Esophagus muscularis mucosa (tissue), 4 donors: ENCODE results near the gene ANKRD60. TPM values are rescaled to one million over a fixed set of nuclear protein-coding genes. Genes with fewer than 3 reads are reported as not detected.

ENCODE experiments used
- DNase-seq: peaks from one replicate; pipeline ENCODE4 v3.0.0-alpha.2; 2017; ENCODE audit errors: extremely low spot score
- H3K27ac ChIP-seq, 4 donors: fragments of 200-600 bp; sonication (generic); replicated peaks in 1 of 4; 1 replicate in 3 of 4; 2 replicates in 1 of 4; pipeline ENCODE4 v1.5.1; 2016 to 2019; ENCODE audit warnings: mild to moderate bottlenecking in 1 of 4
- H3K27me3 ChIP-seq, 4 donors: fragments of 200-600 bp; sonication (generic); one replicate each; pipeline versions ENCODE4 v1.5.1 to v1.6.0; 2016 to 2019
- H3K36me3 ChIP-seq, 4 donors: fragments of 200-600 bp; sonication (generic); one replicate each; pipeline ENCODE4 v1.5.1; 2016 to 2019
- H3K4me1 ChIP-seq, 4 donors: fragments of 200-600 bp; sonication (generic); one replicate each; pipeline ENCODE4 v1.5.1; 2016 to 2019
- H3K4me3 ChIP-seq, 4 donors: fragments of 200-600 bp; sonication (generic); 1 replicate in 2 of 4; 2 replicates in 2 of 4; pipeline ENCODE4 v1.5.1; 2016 to 2019; ENCODE audit warnings: mild to moderate bottlenecking in 4 of 4, moderate library complexity in 1 of 4
- H3K9me3 ChIP-seq, 4 donors: fragments of 200-600 bp; sonication (generic); 1 replicate in 3 of 4; 2 replicates in 1 of 4; pipeline ENCODE4 v1.5.1; 2016 to 2019
- CTCF ChIP-seq, 3 experiments: fragments of 200-600 bp in 2 of 3; fragments of 450-650 bp in 1 of 3; sonication (generic) in 2 of 3; IDR thresholded peaks; one replicate each; pipeline ENCODE4 v1.5.1; 2017 to 2019; ENCODE audit warnings: antibody characterized with exemption in 3 of 3, mild to moderate bottlenecking in 2 of 3, moderate library complexity in 1 of 3
- EP300 ChIP-seq: sonication (generic); formaldehyde crosslinking; IDR thresholded peaks from one replicate; pipeline ENCODE4 v1.6.1; 2017; ENCODE audit warnings: antibody characterized with exemption
- POLR2A ChIP-seq: fragments of 450-650 bp; IDR thresholded peaks from one replicate; pipeline ENCODE4 v1.6.1; 2017; ENCODE audit warnings: antibody characterized with exemption, moderate library complexity, mild to moderate bottlenecking, low read depth
- POLR2AphosphoS5 ChIP-seq, 2 donors: sonication (generic); formaldehyde crosslinking; IDR thresholded peaks; one replicate each; pipeline ENCODE4 v1.6.1; 2017; ENCODE audit warnings: antibody characterized with exemption in 2 of 2
- whole genome bisulfite sequencing: methylation state at CpG from one replicate; pipeline ENCODE4 v1.1.5; 2018; 5-methylcytosine and 5-hydroxymethylcytosine counted together
- intact Hi-C: fragments of 100-400 bp; cut with DNase I; formaldehyde crosslinking; loops from one replicate; pipeline ENCODE4 v1.15.1; 2023
- total RNA-seq, 4 donors: library from RNA; depleted of rRNA; stranded (reverse); fragments of >200 nt; gene quantifications; one replicate each; pipeline versions ENCODE4 v1.1.0 to v1.2.1, GENCODE V29; 2016

The ANKRD60 gene
- total RNA-seq, 4 donors from 2014 or later = not detected

DNA sequence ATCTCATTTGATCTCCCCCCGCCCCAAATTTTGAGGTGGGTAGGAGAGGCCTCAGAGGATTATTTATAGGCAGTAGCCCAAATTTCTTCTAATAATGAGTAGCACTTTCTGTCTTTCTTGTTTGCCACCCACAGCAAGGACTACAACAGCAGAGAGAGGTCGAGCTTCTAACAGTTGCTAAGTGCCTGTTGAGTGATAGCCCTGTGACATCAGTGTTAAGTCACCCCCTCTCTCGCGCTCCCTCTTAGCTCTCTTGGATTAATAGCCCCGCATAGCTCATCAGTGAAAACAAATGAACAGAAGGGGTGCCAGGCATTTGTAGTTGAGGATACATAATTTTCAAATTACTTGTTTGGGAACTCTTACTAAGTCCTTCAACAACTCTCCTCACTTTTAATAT lies 3.5 kb downstream of the ANKRD60 start:
- intact Hi-C loops = no loop called here
- Histone ChIP-seq H3K27ac (no peak overlapping the region), H3K36me3 (no peaks in the 10 kb centered on the region), H3K4me3 (no peak overlapping the region), H3K4me1 (peaks cover 4 to 12% (median 11%) of the 10 kb centered on the region in 4 donors), H3K27me3 (peaks cover 0 to 67% (median 19%) of the 10 kb centered on the region in 4 donors), H3K9me3 (no peaks in the 10 kb centered on the region)
- 46% methylated on average over 5 of the region's 5 CpGs for WGBS
- TF ChIP-seq EP300 (no peak), POLR2AphosphoS5 (IDR thresholded peaks at IDR 0.05) (no peak), POLR2A (no peak), CTCF (IDR thresholded peaks at IDR 0.05) (no peak)
- no peak for DNase-seq

GRCh38 chr20:58224097-58224496 lies 4.4 kb downstream of the ANKRD60 start:
- 84% methylated on average over 5 of the region's 5 CpGs for WGBS
- peaks cover 0 to 6% (median 3%) of the 10 kb centered on the region in 4 donors for H3K9me3 ChIP-seq
- intact Hi-C loops = no loop called here
- H3K27me3 ChIP-seq = peaks cover 0 to 74% (median 21%) of the 10 kb centered on the region in 4 donors
- no peaks in the 10 kb centered on the region for H3K36me3 ChIP-seq
- no peak overlapping the region for H3K27ac ChIP-seq
- H3K4me1 ChIP-seq = peaks cover 4 to 12% (median 11%) of the 10 kb centered on the region in 4 donors
- DNase-seq = no peak
- H3K4me3 ChIP-seq = no peak overlapping the region
- TF ChIP-seq POLR2AphosphoS5 (IDR thresholded peaks at IDR 0.05) (no peak), POLR2A (no peak), CTCF (IDR thresholded peaks at IDR 0.05) (no peak), EP300 (no peak)

DNA sequence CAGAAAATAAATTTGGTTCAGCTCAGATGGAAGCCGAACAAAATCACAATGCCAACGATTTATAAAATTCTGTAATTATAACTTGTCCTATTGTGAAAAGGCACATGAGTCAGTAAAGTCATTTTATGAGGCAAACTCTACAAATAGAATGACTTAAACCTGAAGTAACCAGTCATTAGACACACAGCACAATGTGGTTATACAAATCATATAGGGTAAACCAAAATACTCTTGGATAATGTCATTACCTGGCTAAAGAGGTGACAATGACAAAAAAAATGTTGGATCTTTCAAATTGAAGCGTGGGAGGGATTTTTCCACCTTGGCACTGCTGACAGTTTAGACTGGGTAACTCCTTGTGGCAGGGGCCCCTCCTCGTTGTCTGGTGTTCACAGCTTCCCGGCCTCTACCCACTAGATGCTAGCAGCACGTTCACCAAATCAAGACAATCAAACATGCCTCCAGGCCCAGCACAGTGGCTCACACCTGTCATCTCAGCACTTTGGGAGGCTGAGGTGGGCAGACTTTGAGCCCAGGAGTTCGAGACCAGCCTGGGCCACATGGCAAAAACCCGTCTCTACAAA lies 5.0 kb downstream of the ANKRD60 start:
- intact Hi-C loops = no loop called here

GRCh38 chr20:58222446-58222845 lies 6.0 kb downstream of the ANKRD60 start:
- no peak overlapping the region for H3K4me3 ChIP-seq
- TF ChIP-seq CTCF (IDR thresholded peaks at IDR 0.05) (no peak), POLR2AphosphoS5 (IDR thresholded peaks at IDR 0.05) (no peak), POLR2A (no peak), EP300 (no peak)
- no peak overlapping the region for H3K27ac ChIP-seq
- no peaks in the 10 kb centered on the region for H3K4me1 ChIP-seq
- intact Hi-C loops = no loop called here
- 71% methylated on average over 15 of the region's 15 CpGs for WGBS
- peaks cover 0 to 74% (median 14%) of the 10 kb centered on the region in 4 donors for H3K27me3 ChIP-seq
- peaks cover 0 to 16% (median 11%) of the 10 kb centered on the region in 4 donors for H3K9me3 ChIP-seq
- DNase-seq = no peak
- no peaks in the 10 kb centered on the region for H3K36me3 ChIP-seq

More for the DNA sequence above, 5.0 kb downstream of the ANKRD60 start:
- Histone ChIP-seq H3K27ac (no peak overlapping the region), H3K9me3 (peaks cover 0 to 13% (median 9%) of the 10 kb centered on the region in 4 donors), H3K27me3 (peaks cover 0 to 74% (median 18%) of the 10 kb centered on the region in 4 donors), H3K36me3 (no peaks in the 10 kb centered on the region), H3K4me1 (peaks cover 4 to 6% (median 6%) of the 10 kb centered on the region in 4 donors), H3K4me3 (no peak overlapping the region)
- no peak for DNase-seq
- 86% methylated on average over 8 of the region's 8 CpGs for WGBS
- TF ChIP-seq CTCF (IDR thresholded peaks at IDR 0.05) = no peak
- TF ChIP-seq POLR2A = no peak
- no peak for TF ChIP-seq EP300

- Histone ChIP-seq H3K9me3 (peaks cover 0 to 16% (median 11%) of the 10 kb centered on the region in 4 donors), H3K27ac (no peak overlapping the region), H3K4me1 (no peaks in the 10 kb centered on the region), H3K36me3 (no peaks in the 10 kb centered on the region), H3K4me3 (no peak overlapping the region), H3K27me3 (peaks cover 0 to 56% (median 5%) of the 10 kb centered on the region in 4 donors)
- 71% methylated on average over 4 of the region's 4 CpGs for WGBS
- DNase-seq = no peak
- TF ChIP-seq EP300 (no peak), POLR2AphosphoS5 (IDR thresholded peaks at IDR 0.05) (no peak), POLR2A (no peak), CTCF (IDR thresholded peaks at IDR 0.05) (no peak)
- intact Hi-C loops = no loop called here
Observed at GRCh38 chr20:58219342-58219700, 9.1 kb downstream of the ANKRD60 start.
